ENCODE data around the gene STT3A. TPM values are rescaled to one million over a fixed set of nuclear protein-coding genes. Genes with fewer than 3 reads are reported as not detected.

Gene STT3A
- total and polyA plus RNA-seq, 2 of the 13 experiments (the other 11 are each of a cell fraction or from before 2014, with no cell fraction given), result 229 to 319 TPM

- TF ChIP-seq PAX8 (CRISPR knock-in tag; IDR thresholded peaks at IDR 0.05; ENCODE audit: borderline replicate concordance) (0 out of 2 replicates have a peak, but pooled peaks have one; percentile 77), MTA3 (CRISPR knock-in tag; IDR thresholded peaks at IDR 0.05) (no peak), REPIN1 (CRISPR knock-in tag; IDR thresholded peaks at IDR 0.05; ENCODE audit: borderline replicate concordance, low read depth) (peak; percentile 69; the same call in 1 of the 2 replicates), ZBTB1 (CRISPR knock-in tag; IDR thresholded peaks at IDR 0.05; ENCODE audit: borderline replicate concordance) (no peak), TCF7L2 (IDR thresholded peaks at IDR 0.05; ENCODE audit: low read depth, low read length) (no peak), ZBTB44 (CRISPR knock-in tag; IDR thresholded peaks at IDR 0.05) (no peak), ZNF563 (CRISPR knock-in tag; IDR thresholded peaks at IDR 0.05) (peak; percentile 95), RBFOX2 (IDR thresholded peaks at IDR 0.05; ENCODE audit: low read depth, low read length) (peak; percentile 95), SOX6 (IDR thresholded peaks at IDR 0.05) (no peak), SOX6 (CRISPR knock-in tag; IDR thresholded peaks at IDR 0.05) (peak; percentile 71), ZNF180 (CRISPR knock-in tag; IDR thresholded peaks at IDR 0.05; ENCODE audit: borderline replicate concordance, low read depth) (0 out of 2 replicates have a peak, but pooled peaks have one; percentile 90), ZMYM4 (CRISPR knock-in tag; IDR thresholded peaks at IDR 0.05) (peak; percentile 87), ZNF598 (CRISPR knock-in tag; IDR thresholded peaks at IDR 0.05; ENCODE audit: borderline replicate concordance) (peak; percentile 99), ZNF143 (CRISPR knock-in tag; IDR thresholded peaks at IDR 0.05) (peak; percentile 74), HNRNPUL1 (IDR thresholded peaks at IDR 0.05; ENCODE audit: low read depth, low read length) (no peak), PTBP1 (IDR thresholded peaks at IDR 0.05; ENCODE audit: low read depth, low read length, poor library complexity, severe bottlenecking) (no peak), PLRG1 (conservative IDR thresholded peaks at IDR 0.05) (no peak)
- TF ChIP-seq, protein P1, sequence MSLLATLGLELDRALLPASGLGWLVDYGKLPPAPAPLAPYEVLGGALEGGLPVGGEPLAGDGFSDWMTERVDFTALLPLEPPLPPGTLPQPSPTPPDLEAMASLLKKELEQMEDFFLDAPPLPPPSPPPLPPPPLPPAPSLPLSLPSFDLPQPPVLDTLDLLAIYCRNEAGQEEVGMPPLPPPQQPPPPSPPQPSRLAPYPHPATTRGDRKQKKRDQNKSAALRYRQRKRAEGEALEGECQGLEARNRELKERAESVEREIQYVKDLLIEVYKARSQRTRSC (CRISPR knock-in tag; IDR thresholded peaks at IDR 0.05; ENCODE audit: low read depth), result no peak
- TF ChIP-seq, protein P2, sequence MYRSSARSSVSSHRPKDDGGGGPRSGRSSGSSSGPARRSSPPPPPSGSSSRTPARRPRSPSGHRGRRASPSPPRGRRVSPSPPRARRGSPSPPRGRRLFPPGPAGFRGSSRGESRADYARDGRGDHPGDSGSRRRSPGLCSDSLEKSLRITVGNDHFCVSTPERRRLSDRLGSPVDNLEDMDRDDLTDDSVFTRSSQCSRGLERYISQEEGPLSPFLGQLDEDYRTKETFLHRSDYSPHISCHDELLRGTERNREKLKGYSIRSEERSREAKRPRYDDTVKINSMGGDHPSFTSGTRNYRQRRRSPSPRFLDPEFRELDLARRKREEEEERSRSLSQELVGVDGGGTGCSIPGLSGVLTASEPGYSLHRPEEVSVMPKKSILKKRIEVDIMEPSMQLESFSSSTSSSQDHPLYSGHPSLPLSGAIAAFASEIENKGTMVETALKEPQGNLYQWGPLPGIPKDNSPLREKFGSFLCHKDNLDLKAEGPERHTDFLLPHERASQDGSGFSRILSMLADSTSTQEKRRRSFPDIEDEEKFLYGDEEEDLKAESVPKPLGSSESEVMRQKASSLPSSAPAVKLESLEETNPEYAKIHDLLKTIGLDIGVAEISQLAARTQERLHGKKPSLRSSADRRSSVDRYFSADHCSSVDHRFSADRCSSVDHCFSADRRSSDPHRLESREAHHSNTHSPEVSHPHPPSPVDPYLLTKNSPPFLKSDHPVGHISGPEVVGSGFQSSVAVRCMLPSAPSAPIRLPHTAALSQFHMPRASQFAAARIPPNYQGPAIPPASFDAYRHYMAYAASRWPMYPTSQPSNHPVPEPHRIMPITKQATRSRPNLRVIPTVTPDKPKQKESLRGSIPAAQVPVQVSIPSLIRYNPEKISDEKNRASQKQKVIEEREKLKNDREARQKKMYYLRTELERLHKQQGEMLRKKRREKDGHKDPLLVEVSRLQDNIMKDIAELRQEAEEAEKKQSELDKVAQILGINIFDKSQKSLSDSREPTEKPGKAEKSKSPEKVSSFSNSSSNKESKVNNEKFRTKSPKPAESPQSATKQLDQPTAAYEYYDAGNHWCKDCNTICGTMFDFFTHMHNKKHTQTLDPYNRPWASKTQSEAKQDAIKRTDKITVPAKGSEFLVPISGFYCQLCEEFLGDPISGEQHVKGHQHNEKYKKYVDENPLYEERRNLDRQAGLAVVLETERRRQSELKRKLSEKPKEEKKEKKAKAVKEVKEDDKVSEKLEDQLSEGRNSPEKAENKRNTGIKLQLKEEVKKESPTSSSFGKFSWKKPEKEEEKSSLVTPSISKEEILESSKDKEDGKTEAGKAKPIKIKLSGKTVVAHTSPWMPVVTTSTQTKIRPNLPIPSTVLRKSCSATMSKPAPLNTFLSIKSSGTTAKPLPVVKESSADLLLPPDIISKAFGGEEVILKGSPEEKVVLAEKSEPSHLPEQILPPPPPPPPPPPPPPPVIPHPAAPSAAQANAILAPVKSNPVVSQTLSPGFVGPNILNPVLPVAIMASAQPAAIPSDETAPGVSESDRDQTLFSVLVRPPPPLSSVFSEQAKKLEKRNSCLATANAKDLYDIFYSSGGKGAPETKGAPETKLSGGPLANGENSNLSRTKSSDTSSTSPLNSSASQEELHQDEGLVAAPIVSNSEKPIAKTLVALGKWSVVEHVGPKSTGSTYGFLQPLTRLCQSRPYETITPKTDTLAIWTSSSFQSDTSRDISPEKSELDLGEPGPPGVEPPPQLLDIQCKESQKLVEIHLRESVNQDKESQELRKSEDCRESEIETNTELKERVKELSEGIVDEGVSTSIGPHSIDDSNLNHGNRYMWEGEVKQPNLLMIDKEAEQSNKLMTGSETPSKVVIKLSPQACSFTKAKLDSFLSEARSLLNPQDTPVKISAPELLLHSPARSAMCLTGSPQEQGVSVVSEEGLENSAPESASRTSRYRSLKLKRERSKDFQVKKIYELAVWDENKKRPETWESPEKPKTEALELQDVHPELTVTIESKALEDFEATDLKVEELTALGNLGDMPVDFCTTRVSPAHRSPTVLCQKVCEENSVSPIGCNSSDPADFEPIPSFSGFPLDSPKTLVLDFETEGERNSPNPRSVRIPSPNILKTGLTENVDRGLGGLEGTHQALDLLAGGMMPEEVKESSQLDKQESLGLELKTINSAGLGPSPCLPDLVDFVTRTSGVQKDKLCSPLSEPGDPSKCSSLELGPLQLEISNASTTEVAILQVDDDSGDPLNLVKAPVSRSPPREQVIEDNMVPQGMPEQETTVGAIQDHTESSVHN (CRISPR knock-in tag; IDR thresholded peaks at IDR 0.05), result no peak
Observed at GRCh38 chr11:125625630-125626287, 33.1 kb downstream of the STT3A start (continued).
